HCT116 (cell line): ENCODE data around the gene HSPA9. TPM values are rescaled to one million over a fixed set of nuclear protein-coding genes. Genes with fewer than 3 reads are reported as not detected.

ENCODE experiments used
- ATAC-seq: fragments of 200-7000 bp; cut with Tn5 transposase; 2 replicates; pipeline ENCODE4 v1.9.1; 2020; ENCODE audit warnings: mild to moderate bottlenecking, moderate library complexity
- BruUV-seq: library from RNA; stranded (reverse); fragments of 400-500 nt; replicated peaks from 2 replicates; lab custom pipeline; 2021; lab: Mats Ljungman, UMichigan
- CTCF ChIA-PET: fragments of 300-600 bp; sonication (Branson Sonifier 250); formaldehyde crosslinking; loops from one replicate; lab custom pipeline; 2021; ENCODE audit warnings: antibody characterized with exemption; lab: Charles Lee
- POLR2A ChIA-PET: fragments of 300-600, 350-600 bp; sonication (Branson Sonifier 250); formaldehyde crosslinking; loops from one replicate; lab custom pipeline; 2021; ENCODE audit warnings: antibody characterized with exemption; lab: Charles Lee
- RAD21 ChIA-PET, 2 experiments: fragments of 300-600 bp; sonication (Branson Sonifier 250); formaldehyde crosslinking; loops; one replicate each; lab custom pipeline; 2023; ENCODE audit warnings: low total read pairs in 2 of 2; ENCODE audit not compliant: uncharacterized antibody in 2 of 2, unreplicated experiment in 2 of 2, low non-redundant PET in 1 of 2; lab: Charles Lee
- DNase-seq: peaks from one replicate; pipeline ENCODE4 v3.0.0-alpha.2; 2010; ENCODE audit warnings: low read depth, low spot score
- H2AFZ ChIP-seq: fragments of 200-600 bp; shearing (Covaris generic), sonication (generic); 2 replicates; pipeline ENCODE4 v1.6.1; 2017; ENCODE audit warnings: low read depth, mixed run types, mixed read lengths, antibody characterized with exemption, low read length; ENCODE audit not compliant: poor library complexity, severe bottlenecking
- H3K27ac ChIP-seq: 2 replicates; pipeline ENCODE4 v1.5.1; 2012; ENCODE audit warnings: low read depth, low read length
- H3K27me3 ChIP-seq: fragments of 200-600 bp; sonication (generic); 2 replicates; pipeline ENCODE4 v1.6.1; 2016; ENCODE audit warnings: mixed run types, low read length, mixed read lengths; ENCODE audit not compliant: insufficient read depth
- H3K36me3 ChIP-seq, 2 experiments: fragments of 200-500 bp in 1 of 2; fragments of 200-600 bp in 1 of 2; sonication (Bioruptor generic) in 1 of 2; sonication (generic) in 1 of 2; 2 replicates each; pipeline versions ENCODE4 v1.5.1 to v1.6.1; 2014 to 2016; ENCODE audit warnings: low read length in 2 of 2, inconsistent platforms in 1 of 2, mixed read lengths in 1 of 2, mixed run types in 1 of 2; ENCODE audit not compliant: insufficient read depth in 2 of 2, control insufficient read depth in 1 of 2
- H3K4me1 ChIP-seq, 2 experiments: fragments of 200-600 bp in 1 of 2; sonication (generic) in 1 of 2; 2 replicates each; pipeline versions ENCODE4 v1.5.1 to v1.6.1; 2012 to 2017; ENCODE audit warnings: low read length in 2 of 2, inconsistent platforms in 1 of 2, mild to moderate bottlenecking in 1 of 2, mixed read lengths in 1 of 2, mixed run types in 1 of 2, moderate library complexity in 1 of 2; ENCODE audit not compliant: insufficient read depth in 2 of 2, control insufficient read depth in 1 of 2
- H3K4me2 ChIP-seq: fragments of 200-600 bp; sonication (generic); 2 replicates; pipeline ENCODE4 v1.6.1; 2017; ENCODE audit warnings: mixed run types, low read length, mixed read lengths
- H3K4me3 ChIP-seq, 2 experiments: fragments of 200-600 bp in 1 of 2; sonication (generic) in 1 of 2; replicated peaks in 1 of 2; 2 replicates each; pipeline ENCODE4 v1.5.1; 2011 to 2016; ENCODE audit warnings: low read length in 2 of 2, control low read depth in 1 of 2, low read depth in 1 of 2, mild to moderate bottlenecking in 1 of 2, mixed read lengths in 1 of 2, mixed run types in 1 of 2
- H3K79me2 ChIP-seq: fragments of 200-600 bp; sonication (generic); 2 replicates; pipeline ENCODE4 v1.6.1; 2017; ENCODE audit warnings: mild to moderate bottlenecking, mixed run types, low read length, moderate library complexity, mixed read lengths; ENCODE audit not compliant: insufficient read depth
- H3K9ac ChIP-seq: fragments of 200-600 bp; sonication (generic); 2 replicates; pipeline ENCODE4 v1.6.1; 2016; ENCODE audit warnings: low read length, mixed read lengths
- H3K9me2 ChIP-seq: fragments of 200-600 bp; sonication (generic), shearing (Covaris generic); 2 replicates; pipeline ENCODE4 v1.6.1; 2017; ENCODE audit warnings: mixed run types, mild to moderate bottlenecking, moderate library complexity; ENCODE audit not compliant: insufficient read depth
- H3K9me3 ChIP-seq, 2 experiments: fragments of 200-500 bp in 1 of 2; fragments of 200-600 bp in 1 of 2; sonication (Bioruptor generic) in 1 of 2; sonication (generic) in 1 of 2; 2 replicates each; pipeline ENCODE4 v1.6.1; 2014 to 2017; ENCODE audit warnings: low read length in 2 of 2, mixed read lengths in 2 of 2, inconsistent platforms in 1 of 2, low read depth in 1 of 2, mild to moderate bottlenecking in 1 of 2, mixed run types in 1 of 2, moderate library complexity in 1 of 2; ENCODE audit not compliant: control insufficient read depth in 1 of 2, insufficient read depth in 1 of 2
- H4K20me1 ChIP-seq: fragments of 200-600 bp; sonication (generic), shearing (Covaris generic); 2 replicates; pipeline ENCODE4 v1.6.1; 2017; ENCODE audit warnings: mixed run types, mild to moderate bottlenecking, moderate library complexity; ENCODE audit not compliant: insufficient read depth
- EGR1 ChIP-seq: IDR thresholded peaks from 2 replicates; pipeline ENCODE4 v1.6.1; 2012; ENCODE audit warnings: low read depth
- EZH2 ChIP-seq: fragments of 200-600 bp; sonication (generic); IDR thresholded peaks from 2 replicates; pipeline ENCODE4 v1.6.1; 2017; ENCODE audit warnings: antibody characterized with exemption, mixed run types
- FOSL1 ChIP-seq: IDR thresholded peaks from 2 replicates; pipeline ENCODE4 v1.6.1; 2012; ENCODE audit warnings: low read depth
- POLR2A ChIP-seq: IDR thresholded peaks from 2 replicates; pipeline ENCODE4 v1.7.0; 2011; ENCODE audit warnings: borderline replicate concordance; ENCODE audit not compliant: insufficient read depth, insufficient read length; ENCODE audit errors: extremely low read depth
- TCF7L2 ChIP-seq: IDR thresholded peaks from 2 replicates; pipeline ENCODE4 v1.7.0; 2011; ENCODE audit warnings: borderline replicate concordance, inconsistent platforms; ENCODE audit not compliant: insufficient read depth, insufficient read length; ENCODE audit errors: extremely low read depth
- YY1 ChIP-seq: IDR thresholded peaks from 2 replicates; pipeline ENCODE4 v1.6.1; 2011; ENCODE audit warnings: low read length, low read depth, moderate library complexity, mild to moderate bottlenecking; ENCODE audit not compliant: insufficient replicate concordance; ENCODE audit errors: extremely low read depth
- intact Hi-C: fragments of 100-400 bp; cut with micrococcal nuclease; formaldehyde crosslinking; loops from 2 replicates; pipeline ENCODE4 v1.10.0; 2022
- total RNA-seq: library from RNA; stranded (reverse); gene quantifications from one replicate; pipeline ENCODE4 v1.2.1, GENCODE V29; 2021; ENCODE audit not compliant: unreplicated experiment

The HSPA9 gene
- total RNA-seq, 1 experiment from 2014 or later = 486 TPM

GRCh38 chr5:138506370-138507306 is 68.6 kb downstream of the HSPA9 start:
- Histone ChIP-seq H2AFZ (no peak overlapping the region), H3K9me3 (no peaks in the 10 kb centered on the region), H3K27ac (no peak overlapping the region), H3K9me2 (no peaks in the 10 kb centered on the region), H3K27me3 (no peaks in the 10 kb centered on the region), H3K4me1 (no peaks in the 10 kb centered on the region)
- TF ChIP-seq FOSL1 (no peak), POLR2A (no peak), TCF7L2 (no peak)
- TF ChIP-seq, all 23 proteins: peak for 0
- ATAC-seq (no peak), DNase-seq (no peak)
- Histone ChIP-seq H3K36me3 (peaks cover 29 to 36% of the 10 kb centered on the region in 2 experiments; a peak in 3 of 4 replicates), H3K79me2 (peaks cover 14% of the 10 kb centered on the region), H4K20me1 (0 out of 2 replicates have a peak, but pooled peaks cover 2% of the 10 kb centered on the region), H3K9ac (no peak overlapping the region), H3K4me3 (no peak overlapping the region), H3K4me2 (no peak overlapping the region)
- POLR2A ChIA-PET = no interaction called here
- intact Hi-C loops = no loop called here
- RAD21 ChIA-PET = no interaction called here
- CTCF ChIA-PET = no interaction called here
- no TSS peak for BruUV-seq

GRCh38 chr5:138504799-138505198 is 70.4 kb downstream of the HSPA9 start:
- no peak overlapping the region for H3K4me3 ChIP-seq
- no peak overlapping the region for H3K9ac ChIP-seq
- H3K9me2 ChIP-seq = no peaks in the 10 kb centered on the region
- H4K20me1 ChIP-seq = no peaks in the 10 kb centered on the region
- POLR2A ChIA-PET = interaction anchor here (1.8 to 3.0 kb wide), 2 partner anchors 35 to 39 kb away, joined by 7 to 16 read pairs; partner anchors contain the start of gene EGR1
- H3K4me2 ChIP-seq = no peak overlapping the region
- H3K4me1 ChIP-seq = no peaks in the 10 kb centered on the region
- no peaks in the 10 kb centered on the region for H3K9me3 ChIP-seq
- H3K79me2 ChIP-seq = no peaks in the 10 kb centered on the region; the same call in 1 of the 2 replicates
- no peaks in the 10 kb centered on the region for H3K27me3 ChIP-seq
- H3K36me3 ChIP-seq = peaks cover 20 to 22% of the 10 kb centered on the region in 2 experiments; a peak in 3 of 4 replicates
- no peak for ATAC-seq
- no peak overlapping the region for H3K27ac ChIP-seq
- intact Hi-C loops = loop anchor here (5.0 kb wide), 1 partner anchor 322 kb away; no protein-coding TSS in a partner anchor
- TF ChIP-seq EGR1 (no peak), EZH2 (no peak), YY1 (no peak), POLR2A (no peak)
- TF ChIP-seq, all 23 proteins: peak for 0
- no TSS peak for BruUV-seq
- ChIA-PET CTCF (interaction anchor here (1.1 to 3.6 kb wide), 6 partner anchors 14 to 324 kb away, joined by 3 to 51 read pairs (median 8); partner anchors contain the start of gene EGR1), RAD21 (interaction anchor here in 1 of 2 experiments (1.2 kb wide), 1 partner anchor 54 kb away, joined by 4 read pairs; no protein-coding TSS in a partner anchor)
- H2AFZ ChIP-seq = no peak overlapping the region
- DNase-seq = no peak

Other genes with a start within 250 kb of the HSPA9 start
- 19.3 TPM for gene CDC25C, start 243.6 kb downstream of the HSPA9 start, total RNA-seq
- 36.4 TPM for gene FAM53C, start 237.1 kb downstream of the HSPA9 start, total RNA-seq
- 65.1 TPM for gene KDM3B, start 222.7 kb downstream of the HSPA9 start, total RNA-seq
- gene REEP2, start 136.3 kb downstream of the HSPA9 start, total RNA-seq = 4.9 TPM
- 173 TPM for gene EGR1, start 109.9 kb downstream of the HSPA9 start, total RNA-seq
- 178 TPM for gene ETF1, start 32.2 kb downstream of the HSPA9 start, total RNA-seq
- 313 TPM for gene CTNNA1, start 178.0 kb upstream of the HSPA9 start, total RNA-seq